Panc1 (cell line): ENCODE data around the gene DPCD.
"Not testable (repeated sequence)": the region's sequence is repeated elsewhere in the genome, so short reads cannot be mapped to it uniquely, and the experiment has no call there.

ENCODE experiments used
- POLR2AphosphoS5 ChIP-seq: IDR thresholded peaks from 2 replicates; pipeline ENCODE4 v1.6.1; 2012; ENCODE audit warnings: mild to moderate bottlenecking, low read depth, low read length, moderate library complexity
- SIN3A ChIP-seq: IDR thresholded peaks from 2 replicates; pipeline ENCODE4 v1.6.1; 2012; ENCODE audit warnings: low read depth, mild to moderate bottlenecking, low read length, moderate library complexity, borderline replicate concordance; ENCODE audit not compliant: insufficient read depth
- TCF7L2 ChIP-seq: IDR thresholded peaks from 2 replicates; pipeline ENCODE4 v1.6.1; 2011; ENCODE audit warnings: mild to moderate bottlenecking, low read depth, low read length, inconsistent platforms
- TF ChIP-seq, protein P1 (sequence below): fragments of 450-650 bp; IDR thresholded peaks from 2 replicates; pipeline ENCODE4 v1.5.1; 2017; ENCODE audit warnings: mild to moderate bottlenecking
- TF ChIP-seq, protein P2 (sequence below), 2 experiments: IDR thresholded peaks; 2 replicates each; pipeline ENCODE4 v1.6.1; 2011 to 2012; ENCODE audit warnings: low read depth in 2 of 2, control low read depth in 1 of 2, low read length in 1 of 2, mild to moderate bottlenecking in 1 of 2, moderate library complexity in 1 of 2; ENCODE audit not compliant: insufficient read depth in 1 of 2

DNA sequence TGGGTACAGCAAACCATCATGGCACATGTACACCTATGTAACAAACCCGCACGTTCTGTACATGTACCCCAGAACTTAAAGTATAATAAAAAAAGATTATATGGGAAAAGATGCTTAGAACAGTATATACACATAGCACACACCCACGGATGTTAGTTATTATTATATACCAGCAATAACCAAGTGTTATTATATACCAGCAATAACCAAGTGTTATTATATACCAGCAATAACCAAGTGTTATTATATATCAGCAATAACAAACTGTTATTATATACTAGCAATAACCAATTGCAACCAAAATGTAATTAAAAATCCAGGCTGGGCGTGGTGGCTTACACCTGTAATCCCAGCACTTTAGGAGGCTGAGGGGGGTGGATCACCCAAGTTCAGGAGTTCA lies 45.4 kb downstream of the DPCD start:
- TF ChIP-seq, protein P1, sequence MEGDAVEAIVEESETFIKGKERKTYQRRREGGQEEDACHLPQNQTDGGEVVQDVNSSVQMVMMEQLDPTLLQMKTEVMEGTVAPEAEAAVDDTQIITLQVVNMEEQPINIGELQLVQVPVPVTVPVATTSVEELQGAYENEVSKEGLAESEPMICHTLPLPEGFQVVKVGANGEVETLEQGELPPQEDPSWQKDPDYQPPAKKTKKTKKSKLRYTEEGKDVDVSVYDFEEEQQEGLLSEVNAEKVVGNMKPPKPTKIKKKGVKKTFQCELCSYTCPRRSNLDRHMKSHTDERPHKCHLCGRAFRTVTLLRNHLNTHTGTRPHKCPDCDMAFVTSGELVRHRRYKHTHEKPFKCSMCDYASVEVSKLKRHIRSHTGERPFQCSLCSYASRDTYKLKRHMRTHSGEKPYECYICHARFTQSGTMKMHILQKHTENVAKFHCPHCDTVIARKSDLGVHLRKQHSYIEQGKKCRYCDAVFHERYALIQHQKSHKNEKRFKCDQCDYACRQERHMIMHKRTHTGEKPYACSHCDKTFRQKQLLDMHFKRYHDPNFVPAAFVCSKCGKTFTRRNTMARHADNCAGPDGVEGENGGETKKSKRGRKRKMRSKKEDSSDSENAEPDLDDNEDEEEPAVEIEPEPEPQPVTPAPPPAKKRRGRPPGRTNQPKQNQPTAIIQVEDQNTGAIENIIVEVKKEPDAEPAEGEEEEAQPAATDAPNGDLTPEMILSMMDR: not testable (repeated sequence)
- not testable (repeated sequence) for TF ChIP-seq POLR2AphosphoS5, SIN3A, TCF7L2
- TF ChIP-seq, protein P2, sequence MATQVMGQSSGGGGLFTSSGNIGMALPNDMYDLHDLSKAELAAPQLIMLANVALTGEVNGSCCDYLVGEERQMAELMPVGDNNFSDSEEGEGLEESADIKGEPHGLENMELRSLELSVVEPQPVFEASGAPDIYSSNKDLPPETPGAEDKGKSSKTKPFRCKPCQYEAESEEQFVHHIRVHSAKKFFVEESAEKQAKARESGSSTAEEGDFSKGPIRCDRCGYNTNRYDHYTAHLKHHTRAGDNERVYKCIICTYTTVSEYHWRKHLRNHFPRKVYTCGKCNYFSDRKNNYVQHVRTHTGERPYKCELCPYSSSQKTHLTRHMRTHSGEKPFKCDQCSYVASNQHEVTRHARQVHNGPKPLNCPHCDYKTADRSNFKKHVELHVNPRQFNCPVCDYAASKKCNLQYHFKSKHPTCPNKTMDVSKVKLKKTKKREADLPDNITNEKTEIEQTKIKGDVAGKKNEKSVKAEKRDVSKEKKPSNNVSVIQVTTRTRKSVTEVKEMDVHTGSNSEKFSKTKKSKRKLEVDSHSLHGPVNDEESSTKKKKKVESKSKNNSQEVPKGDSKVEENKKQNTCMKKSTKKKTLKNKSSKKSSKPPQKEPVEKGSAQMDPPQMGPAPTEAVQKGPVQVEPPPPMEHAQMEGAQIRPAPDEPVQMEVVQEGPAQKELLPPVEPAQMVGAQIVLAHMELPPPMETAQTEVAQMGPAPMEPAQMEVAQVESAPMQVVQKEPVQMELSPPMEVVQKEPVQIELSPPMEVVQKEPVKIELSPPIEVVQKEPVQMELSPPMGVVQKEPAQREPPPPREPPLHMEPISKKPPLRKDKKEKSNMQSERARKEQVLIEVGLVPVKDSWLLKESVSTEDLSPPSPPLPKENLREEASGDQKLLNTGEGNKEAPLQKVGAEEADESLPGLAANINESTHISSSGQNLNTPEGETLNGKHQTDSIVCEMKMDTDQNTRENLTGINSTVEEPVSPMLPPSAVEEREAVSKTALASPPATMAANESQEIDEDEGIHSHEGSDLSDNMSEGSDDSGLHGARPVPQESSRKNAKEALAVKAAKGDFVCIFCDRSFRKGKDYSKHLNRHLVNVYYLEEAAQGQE (IDR thresholded peaks at IDR 0.05; ENCODE audit: insufficient read depth in 1 of 2, low read depth in 2 of 2, low read length in 1 of 2): not testable (repeated sequence)
